ENCODE data around the gene ENAM. TPM values are rescaled to one million over a fixed set of nuclear protein-coding genes. Genes with fewer than 3 reads are reported as not detected.
A peak's percentile ranks its signal among the peaks of the same experiment; 100 is the strongest.
"Not testable (repeated sequence)": the region's sequence is repeated elsewhere in the genome, so short reads cannot be mapped to it uniquely, and the experiment has no call there.

Gene ENAM
- total and polyA plus RNA-seq, 9 donors, result 1.4 to 4.2 (median 2.2) TPM

DNA sequence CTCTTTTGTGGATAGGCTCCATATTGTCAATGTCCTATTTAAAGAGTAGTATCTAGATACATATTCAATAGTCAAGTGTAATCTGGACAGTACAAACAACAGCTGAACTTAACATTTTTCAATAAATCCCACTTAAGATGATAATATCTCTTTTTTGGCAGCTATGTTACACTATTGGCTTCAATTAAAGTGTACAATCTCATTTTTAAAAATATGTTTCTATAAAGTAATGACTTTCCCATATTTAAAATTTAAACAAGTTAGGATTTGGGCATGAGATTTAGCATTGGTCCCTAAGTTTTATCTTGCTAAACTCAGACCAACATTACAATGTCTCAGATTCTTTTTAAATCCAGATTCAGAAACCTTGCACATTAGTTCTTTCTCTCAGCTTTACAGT, 45.6 kb downstream of the ENAM start:
- Histone ChIP-seq H3K36me3 (ENCODE audit: control insufficient read depth, insufficient read depth, low read length) (no peaks in the 10 kb centered on the region), H3K27ac (ENCODE audit: low read length) (no peak overlapping the region), H3K4me1 (ENCODE audit: control insufficient read depth, insufficient read depth, low read length) (no peaks in the 10 kb centered on the region), H3K9me3 (replicated peaks; ENCODE audit: control insufficient read depth, low read depth, low read length) (no peaks in the 10 kb centered on the region), H3K27me3 (ENCODE audit: control insufficient read depth, insufficient read depth, low read length) (no peaks in the 10 kb centered on the region), H3K4me3 (ENCODE audit: low read length) (no peak overlapping the region)
- DNase-seq, result no peak

DNA sequence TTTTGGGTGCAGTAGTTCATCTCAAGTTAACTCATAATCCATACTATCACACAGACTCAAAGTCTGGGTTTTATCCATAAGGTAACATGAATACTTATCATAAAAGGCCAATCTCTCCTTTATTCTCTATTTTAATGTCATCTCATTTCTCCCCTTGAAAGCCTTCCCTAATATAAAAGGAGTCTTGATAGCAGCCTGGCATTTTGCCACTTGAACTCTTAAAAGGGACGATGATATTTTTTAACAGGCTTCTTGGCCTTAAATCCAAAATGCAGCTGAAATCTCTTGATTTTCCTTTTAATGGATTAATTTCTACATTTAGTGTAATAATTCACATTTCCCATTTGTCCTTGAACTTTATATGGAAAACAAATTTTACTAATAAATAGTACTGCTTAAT, 46.2 kb downstream of the ENAM start:
- WGBS (ENCODE audit: insufficient coverage), result no CpG with 5 or more reads among the region's 1 CpG
- Histone ChIP-seq H3K27me3 (ENCODE audit: control insufficient read depth, insufficient read depth, low read length) (no peaks in the 10 kb centered on the region), H3K27ac (ENCODE audit: low read length) (no peak overlapping the region), H3K4me1 (ENCODE audit: control insufficient read depth, insufficient read depth, low read length) (no peaks in the 10 kb centered on the region), H3K9me3 (replicated peaks; ENCODE audit: control insufficient read depth, low read depth, low read length) (no peaks in the 10 kb centered on the region), H3K4me3 (ENCODE audit: low read length) (no peak overlapping the region), H3K36me3 (ENCODE audit: control insufficient read depth, insufficient read depth, low read length) (no peaks in the 10 kb centered on the region)
- no peak for DNase-seq

DNA sequence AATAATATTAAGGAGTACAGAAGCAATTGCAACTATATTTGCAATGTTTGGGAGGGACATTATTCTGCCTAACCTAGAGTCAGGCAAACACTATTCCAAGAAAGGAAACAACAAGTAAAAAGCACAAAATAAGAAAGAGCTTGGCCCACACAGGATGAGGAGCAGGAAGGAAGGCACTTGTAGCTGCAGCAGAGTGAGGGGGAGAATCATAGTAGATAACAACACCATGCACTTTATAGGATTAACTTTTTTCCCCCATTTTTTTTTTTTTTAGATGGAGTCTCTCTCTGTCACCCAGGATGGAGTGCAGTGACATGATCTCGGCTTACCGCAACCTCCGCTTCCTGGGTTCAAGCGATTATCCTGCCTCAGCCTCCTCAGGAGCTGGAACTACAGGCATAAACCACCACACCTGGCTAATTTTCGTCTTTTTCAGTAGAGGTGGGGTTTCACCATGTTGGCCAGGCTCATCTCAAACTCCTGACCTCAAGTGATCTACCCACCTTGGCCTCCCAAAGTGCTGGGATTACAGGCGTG, 48.1 kb downstream of the ENAM start:
- H3K4me3 ChIP-seq (ENCODE audit: low read length), result no peak overlapping the region
- no peak for DNase-seq
- no peak overlapping the region for H3K27ac ChIP-seq (ENCODE audit: low read length)
- H3K36me3 ChIP-seq (ENCODE audit: control insufficient read depth, insufficient read depth, low read length), result no peaks in the 10 kb centered on the region
- no peaks in the 10 kb centered on the region for H3K27me3 ChIP-seq (ENCODE audit: control insufficient read depth, insufficient read depth, low read length)
- H3K4me1 ChIP-seq (ENCODE audit: control insufficient read depth, insufficient read depth, low read length), result no peaks in the 10 kb centered on the region
- no peaks in the 10 kb centered on the region for H3K9me3 ChIP-seq (replicated peaks; ENCODE audit: control insufficient read depth, low read depth, low read length)
- 78% methylated on average over 3 of the region's 6 CpGs for WGBS (ENCODE audit: insufficient coverage)

DNA sequence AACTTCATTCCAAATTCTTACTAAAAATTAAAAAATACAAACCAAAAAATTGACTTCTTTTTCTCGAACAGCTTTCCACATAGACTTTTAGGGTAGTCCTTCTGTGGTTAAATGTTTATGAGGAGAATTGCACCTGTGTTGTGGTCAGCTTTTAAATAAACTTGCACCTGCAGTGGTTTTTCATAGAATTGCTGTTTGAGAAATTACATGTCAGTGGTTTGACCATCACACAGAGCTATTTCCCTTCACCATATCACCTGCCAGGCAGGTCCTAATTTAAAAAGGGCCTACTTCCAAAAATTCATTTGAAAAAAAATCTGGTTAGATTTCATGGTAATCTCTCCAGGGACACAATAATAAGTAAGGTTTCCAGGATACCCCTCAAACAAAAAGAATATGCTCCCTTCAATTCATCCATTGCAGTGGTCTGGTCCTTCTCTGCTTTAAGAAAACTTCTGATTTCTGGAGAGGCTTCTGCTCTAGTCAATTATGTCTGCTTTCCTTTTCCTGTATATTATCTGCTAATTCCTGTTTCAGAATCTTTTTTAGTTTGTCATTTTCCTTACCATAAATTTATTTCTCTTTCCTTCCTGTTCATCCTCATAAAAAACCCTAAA, 49.9 kb downstream of the ENAM start:
- no CpG with 5 or more reads among the region's 1 CpG for WGBS (ENCODE audit: insufficient coverage)
- Histone ChIP-seq H3K27me3 (ENCODE audit: control insufficient read depth, insufficient read depth, low read length) (no peaks in the 10 kb centered on the region), H3K4me3 (ENCODE audit: low read length) (no peak overlapping the region), H3K27ac (ENCODE audit: low read length) (no peak overlapping the region), H3K9me3 (replicated peaks; ENCODE audit: control insufficient read depth, low read depth, low read length) (no peaks in the 10 kb centered on the region), H3K36me3 (ENCODE audit: control insufficient read depth, insufficient read depth, low read length) (no peaks in the 10 kb centered on the region), H3K4me1 (ENCODE audit: control insufficient read depth, insufficient read depth, low read length) (no peaks in the 10 kb centered on the region)
- DNase-seq, result no peak

DNA sequence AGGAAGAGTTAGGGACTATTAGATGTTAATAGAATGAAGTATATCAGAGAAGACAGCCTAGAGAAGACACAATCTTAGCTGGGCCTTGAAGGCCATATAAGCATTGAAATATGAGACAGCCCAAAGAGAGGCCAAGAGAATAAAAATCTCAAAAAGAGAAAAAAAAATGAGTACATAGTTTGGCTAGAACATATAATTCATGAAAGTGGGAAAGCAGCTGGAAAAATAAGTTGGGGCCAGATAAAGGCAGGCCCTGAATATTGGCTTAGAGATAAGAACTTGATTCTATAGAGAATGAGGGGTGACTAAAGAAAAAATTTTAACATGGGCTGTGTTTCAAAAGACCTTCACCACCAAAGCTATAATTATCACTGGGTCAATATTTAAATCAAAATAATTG, 52.4 kb downstream of the ENAM start:
- peak; percentile 21 for DNase-seq
- no peaks in the 10 kb centered on the region for H3K9me3 ChIP-seq (replicated peaks; ENCODE audit: control insufficient read depth, low read depth, low read length)
- H3K27ac ChIP-seq (ENCODE audit: low read length), result no peak overlapping the region
- no peak overlapping the region for H3K4me3 ChIP-seq (ENCODE audit: low read length)
- H3K27me3 ChIP-seq (ENCODE audit: control insufficient read depth, insufficient read depth, low read length), result no peaks in the 10 kb centered on the region
- no peaks in the 10 kb centered on the region for H3K4me1 ChIP-seq (ENCODE audit: control insufficient read depth, insufficient read depth, low read length)
- no peaks in the 10 kb centered on the region for H3K36me3 ChIP-seq (ENCODE audit: control insufficient read depth, insufficient read depth, low read length)

DNA sequence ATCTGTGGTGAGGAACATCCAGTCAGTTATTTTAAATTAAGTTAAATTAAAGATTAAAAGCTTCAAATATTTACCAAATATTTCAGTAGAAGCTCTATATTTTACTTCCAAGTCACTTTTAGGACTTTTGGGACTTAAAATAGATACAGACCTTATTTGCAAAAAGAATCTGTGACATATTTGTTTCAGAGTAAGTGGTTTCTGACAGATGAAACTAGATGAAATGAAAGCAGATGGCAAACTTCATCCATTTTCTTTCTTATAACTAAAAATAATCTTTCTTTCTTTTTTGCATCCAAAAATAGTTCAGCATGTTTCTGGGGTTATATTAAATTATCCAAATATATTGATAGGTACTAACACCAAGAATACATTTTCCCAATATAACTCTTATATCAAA, 53.2 kb downstream of the ENAM start:
- no peaks in the 10 kb centered on the region for H3K27me3 ChIP-seq (ENCODE audit: control insufficient read depth, insufficient read depth, low read length)
- H3K4me3 ChIP-seq (ENCODE audit: low read length), result no peak overlapping the region
- no peaks in the 10 kb centered on the region for H3K4me1 ChIP-seq (ENCODE audit: control insufficient read depth, insufficient read depth, low read length)
- H3K27ac ChIP-seq (ENCODE audit: low read length), result no peak overlapping the region
- no peaks in the 10 kb centered on the region for H3K9me3 ChIP-seq (replicated peaks; ENCODE audit: control insufficient read depth, low read depth, low read length)
- H3K36me3 ChIP-seq (ENCODE audit: control insufficient read depth, insufficient read depth, low read length), result no peaks in the 10 kb centered on the region
- DNase-seq, result no peak

DNA sequence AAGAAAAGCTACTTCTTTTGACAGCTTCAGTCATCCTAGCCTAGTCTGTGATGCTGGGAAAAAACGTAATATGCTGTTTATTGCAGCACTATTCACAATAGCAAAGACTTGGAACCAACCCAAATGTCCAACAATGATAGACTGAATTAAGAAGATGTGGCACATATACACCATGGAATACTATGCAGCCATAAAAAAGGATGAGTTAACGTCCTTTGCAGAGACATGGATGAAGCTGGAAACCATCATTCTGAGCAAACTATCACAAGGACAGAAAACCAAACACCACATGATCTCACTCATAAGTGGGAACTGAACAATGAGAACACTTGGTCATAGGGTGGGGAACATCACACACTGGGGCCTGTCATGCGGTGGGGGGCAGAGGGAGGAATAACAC, 53.6 kb downstream of the ENAM start:
- H3K27ac ChIP-seq (ENCODE audit: low read length); H3K36me3 ChIP-seq (ENCODE audit: control insufficient read depth, insufficient read depth, low read length); H3K27me3 ChIP-seq (ENCODE audit: control insufficient read depth, insufficient read depth, low read length); H3K4me1 ChIP-seq (ENCODE audit: control insufficient read depth, insufficient read depth, low read length); H3K9me3 ChIP-seq (replicated peaks; ENCODE audit: control insufficient read depth, low read depth, low read length); DNase-seq; H3K4me3 ChIP-seq (ENCODE audit: low read length): not testable (repeated sequence)
- WGBS (ENCODE audit: insufficient coverage), result 86% methylated on average over 1 of the region's 3 CpGs

DNA sequence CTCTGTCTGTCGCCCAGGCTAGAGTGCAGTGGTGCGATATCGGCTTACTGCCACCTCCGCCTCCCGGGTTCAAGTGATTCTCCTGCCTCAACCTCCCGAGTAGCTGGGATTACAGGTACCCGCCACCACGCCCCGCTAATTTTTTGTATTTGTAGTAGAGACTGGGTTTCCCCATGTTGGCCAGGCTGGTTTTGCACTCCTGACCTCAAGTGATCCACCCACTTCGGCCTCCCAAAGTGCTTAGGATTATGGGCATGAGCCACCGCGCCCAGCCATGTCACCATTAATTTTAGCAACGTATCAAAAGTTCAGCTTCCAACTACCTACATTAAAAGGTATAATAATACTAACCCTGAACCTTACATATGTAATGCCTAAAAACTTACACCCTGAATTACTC, 58.8 kb downstream of the ENAM start:
- Histone ChIP-seq H3K27me3 (ENCODE audit: control insufficient read depth, insufficient read depth, low read length) (no peaks in the 10 kb centered on the region), H3K9me3 (replicated peaks; ENCODE audit: control insufficient read depth, low read depth, low read length) (no peaks in the 10 kb centered on the region), H3K4me1 (ENCODE audit: control insufficient read depth, insufficient read depth, low read length) (peaks cover 10% of the 10 kb centered on the region), H3K36me3 (ENCODE audit: control insufficient read depth, insufficient read depth, low read length) (peaks cover 6% of the 10 kb centered on the region), H3K4me3 (ENCODE audit: low read length) (peak overlapping the region; percentile 87), H3K27ac (ENCODE audit: low read length) (peak overlapping the region; percentile 96)
- WGBS (ENCODE audit: insufficient coverage), result 25% methylated on average over 4 of the region's 13 CpGs
- no peak for DNase-seq

DNA sequence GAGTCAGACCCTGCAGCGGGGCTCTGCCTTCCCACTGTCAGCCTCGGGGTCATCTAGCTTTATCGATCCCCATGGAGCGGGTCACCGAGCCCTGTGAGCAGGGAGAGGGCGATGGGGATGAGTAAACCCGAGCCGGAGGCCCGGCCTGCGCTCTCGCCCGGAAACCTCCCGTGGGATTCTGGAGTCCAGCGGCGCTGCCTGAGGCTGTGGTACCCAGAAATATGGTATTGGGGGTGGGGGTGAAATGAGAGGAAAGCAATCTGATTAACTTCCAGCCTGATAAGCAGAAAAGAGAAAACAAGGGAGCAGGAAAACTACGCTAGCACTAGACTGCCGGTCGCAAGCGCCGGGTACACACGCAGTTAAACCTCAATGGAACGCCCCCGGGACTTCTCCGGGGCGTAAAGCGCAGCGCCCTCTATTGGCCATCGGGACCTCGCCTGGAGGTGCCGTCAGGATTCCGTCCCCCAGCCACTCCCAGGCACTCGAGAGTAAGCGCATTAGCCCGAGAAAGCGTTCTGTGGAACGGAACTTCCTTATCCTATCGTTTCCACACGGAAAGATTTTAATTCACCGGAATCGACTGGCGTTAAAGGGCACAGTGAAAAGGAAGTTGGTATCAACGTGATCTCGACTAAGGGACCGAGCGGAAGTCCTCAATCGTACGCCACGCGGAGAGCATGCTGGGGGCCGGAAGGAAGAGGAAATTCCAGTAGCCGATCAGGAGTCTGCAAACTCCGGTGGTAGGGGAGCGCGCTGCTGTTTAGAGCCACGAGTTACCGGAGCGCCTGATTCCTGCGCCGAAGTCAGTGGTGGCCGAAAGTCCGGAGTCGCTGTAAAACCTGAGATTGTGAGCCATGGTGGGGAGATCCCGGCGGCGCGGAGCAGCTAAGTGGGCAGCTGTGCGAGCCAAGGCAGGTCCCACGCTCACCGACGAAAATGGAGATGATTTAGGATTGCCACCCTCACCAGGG, 59.6 kb downstream of the ENAM start, which contains the start of gene UTP3:
Gene UTP3 (plus strand): TSS at position 712 of the 974 bp plus-strand sequence. CDS start 146 bp downstream, at position 858.
- peaks cover 10% of the 10 kb centered on the region for H3K4me1 ChIP-seq (ENCODE audit: control insufficient read depth, insufficient read depth, low read length)
- no peaks in the 10 kb centered on the region for H3K27me3 ChIP-seq (ENCODE audit: control insufficient read depth, insufficient read depth, low read length)
- H3K27ac ChIP-seq (ENCODE audit: low read length), result peak within 1 kb of the TSS; percentile 96
- peak; percentile 100 for DNase-seq
- no peaks in the 10 kb centered on the region for H3K9me3 ChIP-seq (replicated peaks; ENCODE audit: control insufficient read depth, low read depth, low read length)
- H3K36me3 ChIP-seq (ENCODE audit: control insufficient read depth, insufficient read depth, low read length), result peaks cover 6% of the 10 kb centered on the region
- WGBS (ENCODE audit: insufficient coverage), result under 1% methylated on average over 49 of the region's 70 CpGs
- H3K4me3 ChIP-seq (ENCODE audit: low read length), result peak within 1 kb of the TSS; percentile 87

DNA sequence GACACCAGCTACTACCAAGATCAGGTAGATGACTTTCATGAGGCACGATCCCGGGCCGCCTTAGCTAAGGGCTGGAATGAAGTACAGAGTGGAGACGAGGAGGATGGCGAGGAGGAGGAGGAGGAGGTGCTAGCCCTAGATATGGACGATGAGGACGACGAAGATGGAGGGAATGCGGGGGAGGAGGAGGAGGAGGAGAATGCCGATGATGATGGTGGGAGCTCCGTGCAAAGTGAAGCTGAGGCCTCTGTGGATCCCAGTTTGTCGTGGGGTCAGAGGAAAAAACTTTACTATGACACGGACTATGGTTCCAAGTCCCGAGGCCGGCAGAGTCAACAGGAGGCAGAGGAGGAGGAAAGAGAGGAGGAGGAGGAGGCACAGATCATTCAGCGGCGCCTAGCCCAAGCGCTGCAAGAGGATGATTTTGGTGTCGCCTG, 60.3 kb downstream of the ENAM start:
- Histone ChIP-seq H3K4me1 (ENCODE audit: control insufficient read depth, insufficient read depth, low read length) (peaks cover 10% of the 10 kb centered on the region), H3K9me3 (replicated peaks; ENCODE audit: control insufficient read depth, low read depth, low read length) (no peaks in the 10 kb centered on the region), H3K27me3 (ENCODE audit: control insufficient read depth, insufficient read depth, low read length) (no peaks in the 10 kb centered on the region), H3K4me3 (ENCODE audit: low read length) (peak overlapping the region; percentile 87), H3K36me3 (ENCODE audit: control insufficient read depth, insufficient read depth, low read length) (peaks cover 6% of the 10 kb centered on the region), H3K27ac (ENCODE audit: low read length) (peak overlapping the region; percentile 96)
- no peak for DNase-seq
- under 1% methylated on average over 19 of the region's 19 CpGs for WGBS (ENCODE audit: insufficient coverage)

All from muscle of leg (tissue), 11 donors.